Testis (tissue), 3 donors: ENCODE data around the gene TACC2. TPM values are rescaled to one million over a fixed set of nuclear protein-coding genes. Genes with fewer than 3 reads are reported as not detected.
"Not testable (repeated sequence)": the region's sequence is repeated elsewhere in the genome, so short reads cannot be mapped to it uniquely, and the experiment has no call there.

Experiments used
- DNase-seq: peaks from one replicate; pipeline ENCODE4 v3.0.0-alpha.2; 2019
- H3K27ac ChIP-seq, 2 donors: fragments of 200-600 bp; sonication (generic); one replicate each; pipeline ENCODE4 v1.5.1; 2019
- H3K27me3 ChIP-seq: fragments of 200-600 bp; sonication (generic); one replicate; pipeline ENCODE4 v1.5.1; 2019
- H3K36me3 ChIP-seq: fragments of 200-600 bp; sonication (generic); one replicate; pipeline ENCODE4 v1.5.1; 2017; ENCODE audit warnings: low read depth; ENCODE audit errors: missing control alignments
- H3K4me1 ChIP-seq: fragments of 200-600 bp; sonication (generic); one replicate; pipeline ENCODE4 v1.5.1; 2019
- H3K4me3 ChIP-seq, 2 donors: fragments of 200-600 bp; sonication (generic); one replicate each; pipeline ENCODE4 v1.5.1; 2017 to 2019
- H3K9me3 ChIP-seq: fragments of 200-600 bp; sonication (generic); one replicate; pipeline ENCODE4 v1.5.1; 2017
- CTCF ChIP-seq, 3 experiments: fragments of 450-650 bp in 2 of 3; fragments of 200-600 bp in 1 of 3; sonication (generic) in 1 of 3; IDR thresholded peaks; one replicate each; pipeline ENCODE4 v1.5.1; 2016 to 2019; ENCODE audit warnings: antibody characterized with exemption in 3 of 3, mild to moderate bottlenecking in 2 of 3, moderate library complexity in 1 of 3
- POLR2A ChIP-seq: fragments of 450-650 bp; IDR thresholded peaks from one replicate; pipeline ENCODE4 v1.6.1; 2017; ENCODE audit warnings: antibody characterized with exemption, mild to moderate bottlenecking, moderate library complexity
- WGBS, 2 donors: methylation state at CpG; one replicate each; pipeline ENCODE4 v1.1.5; 2018; 5-methylcytosine and 5-hydroxymethylcytosine counted together
- intact Hi-C: fragments of 100-400 bp; cut with DNase I; formaldehyde crosslinking; loops from one replicate; pipeline ENCODE4 v1.15.1; 2023; ENCODE audit warnings: low total_unique reads
- polyA plus RNA-seq: library from polyadenylated mRNA; stranded (reverse); fragments of 350-450 nt; fragmentation: Illumina TruSeq; extraction: RNeasy Lipid Tissue Mini Kit (QIAGEN cat#74804); gene quantifications from one replicate; pipeline ENCODE4 v1.2.3, GENCODE V29; 2014; ENCODE audit warnings: low read depth, low replicate concordance; ENCODE audit not compliant: insufficient read depth
- total RNA-seq, 2 donors: library from RNA; depleted of rRNA; stranded (reverse); fragments of >200 nt; gene quantifications; one replicate each; pipeline ENCODE4 v1.2.3, GENCODE V29; 2016

The TACC2 gene
- total and polyA plus RNA-seq, 3 donors from 2014 or later = 18.0 to 24.2 (median 21.3) TPM

DNA sequence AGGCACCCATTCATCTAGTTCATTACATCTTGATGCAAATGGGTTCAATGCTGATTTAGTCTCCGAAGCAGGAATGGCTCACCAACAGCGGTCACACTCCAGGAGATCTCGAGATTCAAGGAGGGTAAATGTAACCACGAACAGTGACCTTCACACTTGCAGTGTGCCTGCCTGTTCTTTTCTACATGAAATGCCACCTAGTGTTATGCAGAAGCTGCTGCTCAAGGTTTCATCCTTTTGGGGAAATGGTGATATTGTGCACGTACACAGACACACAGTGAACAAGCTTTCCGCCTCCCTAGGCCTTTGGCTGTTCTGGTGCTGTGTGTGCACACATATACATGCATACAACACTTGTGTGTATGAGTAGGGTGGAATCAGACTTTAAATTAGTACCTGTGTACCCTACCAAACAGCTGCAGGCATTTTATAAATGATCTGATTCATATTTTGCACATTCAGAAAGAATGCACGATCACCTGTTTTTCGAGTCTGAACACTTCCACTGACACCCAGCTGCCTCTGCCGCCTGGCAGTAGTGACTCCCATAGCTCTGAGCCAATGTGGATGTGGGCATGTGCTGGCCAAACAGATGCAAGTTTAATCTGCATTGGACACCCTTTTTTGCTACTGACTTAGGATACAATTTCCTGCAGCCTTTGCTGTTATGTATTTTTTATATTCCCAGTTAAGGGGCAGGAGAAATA is 100.5 kb downstream of the TACC2 start:
- Histone ChIP-seq H3K9me3 (no peaks in the 10 kb centered on the region), H3K36me3 (no peaks in the 10 kb centered on the region), H3K27ac (no peak overlapping the region), H3K4me1 (no peaks in the 10 kb centered on the region), H3K4me3 (no peak overlapping the region), H3K27me3 (no peaks in the 10 kb centered on the region)
- DNase-seq = no peak
- intact Hi-C loops = no loop called here
- WGBS, 2 donors = 75 to 80% methylated on average over 9 of the region's 9 CpGs
- TF ChIP-seq CTCF (IDR thresholded peaks at IDR 0.05) = no peak
- no peak for TF ChIP-seq POLR2A

- intact Hi-C loops = no loop called here
- Histone ChIP-seq H3K9me3 (no peaks in the 10 kb centered on the region), H3K27me3 (no peaks in the 10 kb centered on the region), H3K27ac (no peak overlapping the region), H3K4me1 (no peaks in the 10 kb centered on the region), H3K36me3 (no peaks in the 10 kb centered on the region), H3K4me3 (no peak overlapping the region)
- TF ChIP-seq CTCF (IDR thresholded peaks at IDR 0.05) (no peak), POLR2A (no peak)
- 75 to 80% methylated on average over 6 of the region's 6 CpGs for WGBS, 2 donors
- no peak for DNase-seq
Observed at GRCh38 chr10:122091722-122092121, 102.8 kb downstream of the TACC2 start.

DNA sequence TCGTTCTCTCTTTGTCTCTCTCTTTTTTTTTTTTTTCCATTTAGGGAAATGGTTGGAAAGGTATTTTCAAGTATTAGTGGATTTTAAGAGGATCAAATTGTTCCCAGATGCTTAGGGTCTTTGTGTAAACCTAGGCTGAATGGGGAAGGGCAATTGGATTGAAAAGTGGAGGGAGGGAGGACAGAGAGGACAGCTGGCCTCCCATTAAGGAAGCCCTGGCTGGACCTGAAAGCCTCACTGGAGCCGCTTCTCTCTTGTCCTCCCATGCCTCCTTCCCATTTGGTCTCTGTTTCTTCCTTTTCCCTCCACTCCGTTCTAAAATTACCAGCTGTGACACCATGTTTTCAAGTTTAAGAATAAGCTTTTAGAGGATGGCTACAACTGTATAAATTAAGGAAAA is 104.1 kb downstream of the TACC2 start:
- no peaks in the 10 kb centered on the region for H3K9me3 ChIP-seq

DNA sequence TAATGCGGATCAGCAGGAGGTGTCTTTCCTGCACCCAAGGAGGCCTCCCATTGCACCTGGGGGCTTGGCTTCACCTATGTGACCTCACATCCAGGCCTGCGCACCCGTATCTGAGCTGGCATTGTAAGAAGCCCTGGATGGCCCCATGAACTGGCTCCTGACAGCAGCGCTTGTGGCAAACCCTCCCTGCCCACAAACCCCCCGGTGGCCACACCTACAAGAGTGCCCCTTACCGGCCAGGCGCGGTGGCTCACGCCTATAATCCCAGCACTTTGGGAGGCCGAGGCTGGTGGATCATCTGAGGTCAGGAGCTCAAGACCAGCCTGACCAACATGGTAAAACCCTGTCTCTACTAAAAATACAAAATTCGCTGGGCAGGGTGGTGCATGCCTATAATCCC is 107.2 kb downstream of the TACC2 start:
- H3K4me1 ChIP-seq, DNase-seq, H3K4me3 ChIP-seq, H3K27me3 ChIP-seq, intact Hi-C loops, H3K9me3 ChIP-seq, H3K27ac ChIP-seq, H3K36me3 ChIP-seq: not testable (repeated sequence)
- 89 to 90% methylated on average over 4 to 11 of the region's 11 CpGs for WGBS, 2 donors

More for the DNA sequence above, 104.1 kb downstream of the TACC2 start:
- WGBS, 2 donors = 76% methylated on average over 3 of the region's 3 CpGs
- DNase-seq = no peak
- Histone ChIP-seq H3K27me3 (no peaks in the 10 kb centered on the region), H3K36me3 (no peaks in the 10 kb centered on the region), H3K4me1 (no peaks in the 10 kb centered on the region), H3K4me3 (no peak overlapping the region), H3K27ac (no peak overlapping the region)
- intact Hi-C loops = no loop called here
- TF ChIP-seq CTCF (IDR thresholded peaks at IDR 0.05) = no peak
- TF ChIP-seq POLR2A = no peak

DNA sequence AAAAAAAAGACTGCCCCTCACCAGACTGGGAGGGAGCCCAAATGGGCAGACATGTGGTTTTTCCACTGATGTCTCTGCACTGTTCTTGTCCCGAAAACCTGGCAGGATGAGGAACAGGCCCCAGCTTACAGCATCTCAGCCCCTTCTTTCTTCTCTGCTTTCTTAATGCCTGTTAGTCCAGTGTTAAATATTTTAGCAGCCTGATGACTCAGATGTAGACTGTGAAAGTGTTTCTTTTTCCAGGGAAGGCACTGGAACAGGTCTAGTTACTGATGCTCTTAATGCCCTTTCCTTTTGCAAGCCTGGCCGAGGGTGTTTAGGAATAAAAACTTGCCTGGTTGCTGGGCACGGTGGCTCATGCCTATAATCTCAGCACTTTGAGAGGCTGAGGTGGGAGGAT is 107.7 kb downstream of the TACC2 start:
- no peaks in the 10 kb centered on the region for H3K9me3 ChIP-seq
- no peaks in the 10 kb centered on the region for H3K36me3 ChIP-seq
- 61 to 82% methylated on average over 3 of the region's 3 CpGs for WGBS, 2 donors
- no peak for DNase-seq
- no peaks in the 10 kb centered on the region for H3K4me1 ChIP-seq
- TF ChIP-seq CTCF (IDR thresholded peaks at IDR 0.05) (no peak), POLR2A (no peak)
- H3K4me3 ChIP-seq = no peak overlapping the region
- intact Hi-C loops = no loop called here
- H3K27me3 ChIP-seq = no peaks in the 10 kb centered on the region
- no peak overlapping the region for H3K27ac ChIP-seq
